OCI-LY3 (cell line): ENCODE measurements around the gene SLC9A4.

Source experiments
- H2AFZ ChIP-seq: fragments of 200-600, 300-600 bp; shearing (Covaris generic); 2 replicates; pipeline ENCODE4 v1.6.0; 2014; ENCODE audit warnings: antibody characterized with exemption, low read depth, low read length
- H3K27ac ChIP-seq: fragments of 200-600, 300-600 bp; sonication (generic); 2 replicates; pipeline ENCODE4 v1.5.1; 2014; ENCODE audit warnings: mild to moderate bottlenecking, low read length, moderate library complexity, mixed read lengths
- H3K27me3 ChIP-seq: fragments of 200-600, 300-600 bp; sonication (generic); 2 replicates; pipeline ENCODE4 v1.6.1; 2014; ENCODE audit warnings: low read depth, low read length, mixed read lengths
- H3K36me3 ChIP-seq: fragments of 200-600, 300-600 bp; sonication (generic); replicated peaks from 2 replicates; pipeline ENCODE3; 2014; ENCODE audit warnings: low read depth, low read length, mixed read lengths
- H3K4me1 ChIP-seq: fragments of 300-600, 200-600 bp; sonication (generic); 2 replicates; pipeline ENCODE4 v1.6.1; 2014; ENCODE audit warnings: low read length, mixed read lengths
- H3K4me2 ChIP-seq: fragments of 200-600, 300-600 bp; sonication (generic); 2 replicates; pipeline ENCODE4 v1.6.1; 2014; ENCODE audit warnings: low read length, mixed read lengths
- H3K4me3 ChIP-seq: fragments of 300-600, 200-600 bp; sonication (generic); 2 replicates; pipeline ENCODE4 v1.5.1; 2014; ENCODE audit warnings: antibody characterized with exemption, mild to moderate bottlenecking, low read length, moderate library complexity
- H3K79me2 ChIP-seq: fragments of 300-600, 200-600 bp; shearing (Covaris generic); 2 replicates; pipeline ENCODE4 v1.6.1; 2014; ENCODE audit warnings: mild to moderate bottlenecking, low read length, mixed read lengths
- H3K9ac ChIP-seq: fragments of 300-600, 200-600 bp; shearing (Covaris generic); 2 replicates; pipeline ENCODE4 v1.6.0; 2014; ENCODE audit warnings: mild to moderate bottlenecking, low read length, moderate library complexity
- H3K9me3 ChIP-seq: fragments of 200-600, 300-600 bp; shearing (Covaris generic); 2 replicates; pipeline ENCODE4 v1.6.1; 2014; ENCODE audit warnings: low read length, mixed read lengths; ENCODE audit not compliant: insufficient read depth
- H4K20me1 ChIP-seq: fragments of 200-600, 300-600 bp; sonication (generic); 2 replicates; pipeline ENCODE4 v1.6.1; 2016; ENCODE audit warnings: low read length, mixed read lengths; ENCODE audit not compliant: insufficient read depth
- CTCF ChIP-seq: fragments of 200-600, 300-600 bp; sonication (generic); IDR thresholded peaks from 2 replicates; pipeline ENCODE4 v1.5.1; 2014; ENCODE audit warnings: antibody characterized with exemption, low read length, low read depth
- EZH2phosphoT487 ChIP-seq: fragments of 200-600 bp; shearing (Covaris generic); IDR thresholded peaks from 2 replicates; pipeline ENCODE4 v1.6.1; 2018; ENCODE audit warnings: antibody characterized with exemption, mixed run types, low read depth

Gene SLC9A4

GRCh38 chr2:102473020-102473419, at the start of gene SLC9A4:
Gene SLC9A4, plus strand, starts transcription at chr2:102473226. Its CDS starts 534 bp downstream, at chr2:102473760.
- no peaks in the 10 kb centered on the region for H4K20me1 ChIP-seq
- H3K36me3 ChIP-seq, result no peaks in the 10 kb centered on the region
- H3K79me2 ChIP-seq, result no peaks in the 10 kb centered on the region
- peaks cover 5% of the 10 kb centered on the region; the same call in 1 of the 2 replicates for H3K27me3 ChIP-seq
- H3K4me2 ChIP-seq, result peak within 1 kb of the TSS; percentile 32; the same call in 1 of the 2 replicates
- TF ChIP-seq CTCF (peak; percentile 95), EZH2phosphoT487 (no peak)
- H3K27ac ChIP-seq, result no peak within 1 kb of the TSS
- peaks cover 2% of the 10 kb centered on the region; the same call in 1 of the 2 replicates for H3K4me1 ChIP-seq
- H3K9ac ChIP-seq, result no peak within 1 kb of the TSS
- no peaks in the 10 kb centered on the region for H3K9me3 ChIP-seq
- no peak within 1 kb of the TSS for H2AFZ ChIP-seq
- no peak within 1 kb of the TSS for H3K4me3 ChIP-seq

- Histone ChIP-seq H3K4me3 (no peak overlapping the region), H3K4me2 (peak overlapping the region; percentile 38; the same call in 1 of the 2 replicates), H3K79me2 (no peaks in the 10 kb centered on the region), H3K9me3 (no peaks in the 10 kb centered on the region), H3K27ac (no peak overlapping the region), H3K27me3 (no peaks in the 10 kb centered on the region), H3K9ac (no peak overlapping the region), H4K20me1 (no peaks in the 10 kb centered on the region), H3K36me3 (no peaks in the 10 kb centered on the region), H3K4me1 (peaks cover 60% of the 10 kb centered on the region), H2AFZ (no peak overlapping the region)
- TF ChIP-seq EZH2phosphoT487 (no peak), CTCF (no peak)
These were observed 49.7 kb upstream of the SLC9A4 start for GRCh38 chr2:102423368-102423767.

- Histone ChIP-seq H3K36me3 (no peaks in the 10 kb centered on the region), H3K4me2 (peak overlapping the region; percentile 79), H3K4me3 (peak overlapping the region; percentile 45), H4K20me1 (no peaks in the 10 kb centered on the region), H3K9me3 (no peaks in the 10 kb centered on the region), H3K27me3 (no peaks in the 10 kb centered on the region), H3K4me1 (peaks cover 51% of the 10 kb centered on the region), H3K27ac (peak overlapping the region; percentile 82), H2AFZ (no peak overlapping the region), H3K9ac (peak overlapping the region; percentile 14; the same call in 1 of the 2 replicates), H3K79me2 (no peaks in the 10 kb centered on the region)
- TF ChIP-seq EZH2phosphoT487, result no peak
- no peak for TF ChIP-seq CTCF
These were observed 48.3 kb upstream of the SLC9A4 start for GRCh38 chr2:102424754-102425153.

GRCh38 chr2:102425441-102426132, 47.4 kb upstream of the SLC9A4 start:
- 0 out of 2 replicates have a peak overlapping the region, but pooled peaks have one; percentile 23 for H2AFZ ChIP-seq
- 0 out of 2 replicates have a peak, but pooled peaks cover 2% of the 10 kb centered on the region for H3K9me3 ChIP-seq
- peak overlapping the region; percentile 82 for H3K27ac ChIP-seq
- H3K9ac ChIP-seq, result peak overlapping the region; percentile 14; the same call in 1 of the 2 replicates
- H3K36me3 ChIP-seq, result no peaks in the 10 kb centered on the region
- no peaks in the 10 kb centered on the region for H4K20me1 ChIP-seq
- H3K4me3 ChIP-seq, result peak overlapping the region; percentile 45
- no peaks in the 10 kb centered on the region for H3K27me3 ChIP-seq
- peak overlapping the region; percentile 79 for H3K4me2 ChIP-seq
- TF ChIP-seq CTCF (no peak), EZH2phosphoT487 (no peak)
- peaks cover 54% of the 10 kb centered on the region for H3K4me1 ChIP-seq
- H3K79me2 ChIP-seq, result no peaks in the 10 kb centered on the region
